NK-92 (cell line): ENCODE results near the gene STAT6.
"Not testable (repeated sequence)": the region's sequence is repeated elsewhere in the genome, so short reads cannot be mapped to it uniquely, and the experiment has no call there.

ENCODE experiments used
- DNase-seq: peaks from one replicate; lab custom pipeline; 2025; ENCODE audit not compliant: unreplicated experiment; lab: John Stamatoyannopoulos, UW

Gene STAT6

DNA sequence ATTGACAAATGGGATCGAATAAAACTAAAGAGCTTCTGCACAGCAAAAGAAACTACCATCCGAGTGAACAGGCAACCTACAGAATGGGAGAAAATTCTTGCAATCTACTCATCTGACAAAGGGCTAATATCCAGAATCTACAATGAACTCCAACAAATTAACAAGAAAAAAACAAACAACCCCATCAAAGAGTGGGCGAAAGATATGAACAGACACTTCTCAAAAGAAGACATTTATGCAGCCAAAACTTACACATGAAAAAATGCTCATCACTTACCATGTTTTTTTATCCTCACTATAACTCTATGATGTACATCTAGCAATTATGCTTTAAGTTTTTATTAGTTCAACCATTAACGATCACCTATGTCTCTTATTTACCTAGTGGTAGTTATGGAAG lies 57.3 kb downstream of the STAT6 start:
- DNase-seq, result not testable (repeated sequence)

DNA sequence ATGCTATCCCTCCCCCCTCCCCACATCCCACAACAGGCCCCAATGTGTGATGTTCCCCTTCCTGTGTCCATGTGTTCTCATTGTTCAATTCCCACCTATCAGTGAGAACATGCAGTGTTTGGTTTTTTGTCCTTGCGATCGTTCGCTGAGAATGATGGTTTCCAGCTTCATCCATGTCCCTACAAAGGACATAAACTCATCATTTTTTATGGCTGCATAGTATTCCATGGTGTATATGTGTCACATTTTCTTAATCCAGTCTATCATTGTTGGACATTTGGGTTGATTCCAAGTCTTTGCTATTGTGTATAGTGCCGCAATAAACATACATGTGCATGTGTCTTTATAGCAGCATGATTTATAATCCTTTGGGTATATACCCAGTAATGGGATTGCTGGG lies 58.0 kb downstream of the STAT6 start:
- DNase-seq, result not testable (repeated sequence)

DNA sequence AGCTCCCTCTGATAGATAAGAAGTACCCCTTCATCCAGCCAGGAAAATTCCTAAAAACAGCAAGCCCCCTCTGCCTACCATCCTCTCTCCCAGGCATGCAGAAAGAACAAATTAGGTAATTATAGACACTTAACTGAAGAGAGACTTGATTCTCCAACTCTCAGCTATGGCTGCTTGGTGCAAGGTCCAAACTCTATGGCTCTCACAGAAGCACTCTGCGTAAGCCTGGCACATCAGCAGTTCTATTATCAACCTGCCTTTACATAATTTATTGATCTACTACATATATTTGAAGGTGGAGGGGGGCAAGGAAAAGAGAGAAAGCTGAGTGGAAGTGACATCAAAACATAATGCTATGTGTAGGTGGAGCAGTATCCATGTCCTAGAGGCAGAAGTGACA lies 60.2 kb downstream of the STAT6 start:
- no peak for DNase-seq

DNA sequence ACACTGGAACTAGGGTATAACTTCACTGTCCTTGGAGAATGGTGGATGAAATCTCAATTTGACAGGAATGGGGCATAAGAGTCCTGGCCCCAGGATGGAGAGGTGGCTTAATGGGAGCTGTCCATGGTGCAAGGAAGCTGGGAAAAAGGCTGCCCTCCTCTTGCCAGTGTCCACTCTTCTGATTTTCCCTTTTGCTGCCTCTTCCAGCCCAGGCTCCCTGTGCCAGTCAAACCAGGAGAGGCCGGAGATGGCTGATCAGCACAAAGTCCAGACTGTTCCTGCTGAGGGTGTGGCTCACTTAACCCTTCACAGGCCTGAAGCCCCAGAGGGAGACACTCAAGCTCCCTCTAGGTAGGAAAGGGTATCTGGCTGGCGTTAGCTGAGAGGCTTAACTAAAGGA lies 61.3 kb downstream of the STAT6 start, which contains the start of gene MYO1A:
Gene MYO1A, minus strand, starts transcription at position 240 of the 400 bp plus-strand sequence. CDS start 1,806 bp downstream, outside the sequence.
- no peak for DNase-seq

DNA sequence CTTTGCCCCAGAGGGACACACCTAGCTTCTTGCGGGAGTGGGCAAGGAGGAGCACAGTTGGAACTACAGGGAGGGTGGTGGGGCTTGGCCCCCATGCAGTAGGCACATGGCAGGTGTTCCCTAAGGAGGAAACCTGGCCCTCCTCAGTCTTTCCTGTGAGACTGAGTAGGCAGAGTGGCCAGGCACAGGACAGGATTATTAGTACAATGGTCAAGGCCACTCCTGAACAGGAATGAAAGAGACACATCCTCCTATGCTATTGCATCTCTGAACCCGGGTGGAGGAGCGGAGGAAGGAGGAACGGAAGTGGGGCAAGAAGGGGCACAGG lies 62.1 kb downstream of the STAT6 start:
- no peak for DNase-seq

DNA sequence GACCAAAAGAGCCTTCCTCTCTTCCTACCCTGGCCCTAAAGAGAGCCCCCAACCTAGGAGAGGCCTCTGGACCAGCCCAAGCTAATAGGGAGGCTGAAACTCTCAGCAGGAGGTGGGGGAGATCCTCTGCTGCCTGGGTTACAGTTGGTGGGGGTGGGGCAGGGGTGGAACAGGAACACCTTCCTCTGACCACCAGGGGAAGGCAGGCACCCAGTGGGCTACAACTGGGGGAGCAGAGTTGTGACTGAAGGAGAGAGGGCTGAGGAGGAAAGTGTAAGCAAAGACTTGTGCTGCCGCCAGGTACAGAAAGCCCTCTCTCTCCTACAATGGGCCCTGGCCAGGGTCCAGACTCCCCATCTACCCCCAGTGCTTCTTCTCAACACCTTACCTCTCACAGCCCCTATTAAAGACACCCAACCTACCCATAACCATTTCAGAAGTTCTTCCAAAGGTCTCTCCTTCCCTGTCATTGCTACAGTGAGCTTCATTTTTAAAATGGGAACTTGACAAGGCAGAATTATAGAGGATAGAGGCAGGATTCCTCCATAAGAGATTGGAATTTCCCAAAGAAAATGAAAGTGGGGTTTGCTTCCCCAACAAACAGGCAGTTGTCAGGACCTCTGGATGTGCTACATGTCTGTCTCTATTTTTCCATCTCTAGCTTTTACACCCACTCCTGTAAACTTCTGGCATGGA lies 62.6 kb downstream of the STAT6 start:
- no peak for DNase-seq

DNA sequence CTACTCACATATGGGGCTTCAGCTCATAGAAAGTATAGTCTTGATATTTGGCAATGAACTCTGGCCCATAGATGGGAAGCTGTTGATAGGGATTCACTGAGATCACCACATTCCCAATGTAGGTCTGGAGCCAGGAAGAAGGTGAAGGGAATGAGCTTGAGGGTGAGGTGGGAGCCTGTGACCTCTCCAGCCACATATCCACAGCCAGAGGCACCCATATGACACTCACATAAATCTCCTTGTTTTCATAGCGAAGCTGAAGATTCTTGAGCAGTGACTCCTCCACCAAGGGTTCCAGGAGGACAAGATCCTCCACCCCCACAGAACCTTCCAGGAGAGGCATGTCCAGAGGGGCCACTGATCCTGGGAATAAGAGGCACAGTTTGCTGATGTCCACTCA lies 63.2 kb downstream of the STAT6 start:
- no peak for DNase-seq

DNA sequence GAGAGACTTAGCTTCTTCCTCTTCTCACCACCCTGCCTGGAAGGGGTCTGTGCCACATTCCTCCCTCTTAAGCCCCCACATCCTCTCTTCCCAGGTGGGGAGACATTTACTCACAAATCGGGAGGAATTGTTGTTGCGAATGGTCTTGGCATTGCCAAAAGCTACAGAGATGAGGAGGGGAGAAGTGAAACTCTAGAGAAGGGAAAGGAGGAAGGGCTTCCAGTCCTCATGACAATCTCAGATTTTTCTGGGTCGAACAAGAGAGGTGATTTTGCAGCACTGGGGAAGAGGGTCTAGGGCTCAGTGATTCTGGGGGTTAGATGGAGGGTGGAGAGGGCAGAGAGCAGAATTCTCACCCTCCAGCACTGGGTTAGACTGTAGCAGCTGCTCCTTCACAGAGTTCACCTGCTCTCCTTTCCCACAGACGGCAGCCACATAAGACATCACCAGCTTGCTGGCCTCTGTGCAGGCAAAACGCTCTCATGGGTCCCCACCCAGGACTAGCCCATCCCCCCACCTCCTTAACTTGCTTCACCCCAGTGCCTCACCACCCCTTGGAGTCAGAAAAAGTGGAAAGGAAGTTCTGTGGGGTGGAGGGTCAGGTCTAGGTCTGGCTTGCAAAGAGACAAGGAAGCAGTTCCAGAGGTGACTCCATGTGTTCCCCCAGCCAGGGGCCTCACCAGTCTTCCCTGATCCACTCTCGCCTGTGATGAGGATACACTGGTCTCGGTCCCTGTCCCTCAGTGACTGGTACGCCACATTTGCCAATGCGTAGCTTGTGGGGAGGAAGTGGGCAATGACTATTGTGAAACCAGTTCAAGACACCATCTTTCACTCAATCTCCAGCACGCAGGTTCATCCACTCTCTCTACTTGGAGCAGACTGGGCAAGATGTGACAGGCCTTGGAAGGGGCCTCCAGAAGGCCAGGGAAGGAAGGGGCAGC lies 63.9 kb downstream of the STAT6 start:
- DNase-seq, result no peak

DNA sequence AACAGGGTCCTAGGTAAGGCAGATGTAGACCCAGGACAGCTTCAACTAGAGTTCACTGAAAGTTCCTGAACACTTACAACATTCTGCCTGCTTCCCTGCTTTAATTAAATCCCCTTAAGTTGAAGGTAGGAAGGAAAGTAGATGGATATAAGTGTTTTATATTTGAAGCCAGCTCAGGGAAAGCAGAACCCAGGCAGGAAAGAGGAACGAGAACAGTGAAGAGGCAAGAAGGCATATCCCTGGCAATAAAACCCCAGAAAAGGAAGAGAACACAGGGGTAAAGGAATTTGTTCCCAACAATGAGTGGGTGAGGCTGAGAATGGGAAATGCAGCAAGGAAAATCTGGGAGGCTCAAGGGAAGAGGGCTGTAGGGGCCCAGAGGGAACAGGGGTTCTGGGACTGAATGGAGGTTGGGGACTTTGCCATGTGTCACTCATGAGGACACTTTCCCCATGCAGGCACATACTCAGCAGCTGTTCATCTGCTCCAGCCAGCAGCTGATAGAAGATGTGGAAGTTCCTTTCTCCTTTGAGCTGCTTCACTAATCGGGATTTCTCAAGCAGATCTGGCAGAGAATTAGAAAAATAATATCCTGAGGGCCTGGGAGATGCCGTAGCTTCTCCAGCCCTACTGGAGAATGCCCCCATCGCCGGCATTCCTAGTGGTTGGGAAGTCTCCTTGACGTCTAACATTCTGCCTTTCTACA lies 64.9 kb downstream of the STAT6 start:
- DNase-seq, result no peak
